ENCODE measurements around the gene ADGRG2. TPM values are rescaled to one million over a fixed set of nuclear protein-coding genes. Genes with fewer than 3 reads are reported as not detected.

The ADGRG2 gene
- total RNA-seq, 2 experiments from 2014 or later: not detected

GRCh38 chrX:19030805-19031204 lies 91.5 kb downstream of the ADGRG2 start:
- TF ChIP-seq CTCF (conservative IDR thresholded peaks at IDR 0.05; ENCODE audit: low read length): no peak
- TF ChIP-seq EZH2phosphoT487 (IDR thresholded peaks at IDR 0.05; ENCODE audit: borderline replicate concordance, low read depth, low read length): no peak
- ChIA-PET POLR2A (interaction anchor here (0.6 kb wide), 1 partner anchor 98 kb away, joined by 4 read pairs; no protein-coding TSS in a partner anchor), CTCF (ENCODE audit: unreplicated experiment) (no interaction called here)
- no peak for DNase-seq (ENCODE audit: low spot score)
- no peak overlapping the region for H3K4me2 ChIP-seq (ENCODE audit: low read length)
- H3K9me2 ChIP-seq (ENCODE audit: insufficient read depth, low read length): no peaks in the 10 kb centered on the region
- no peaks in the 10 kb centered on the region for H4K20me1 ChIP-seq (ENCODE audit: insufficient read depth, low read length)
- H3K79me2 ChIP-seq (ENCODE audit: insufficient read depth, low read depth, low read length): no peaks in the 10 kb centered on the region
- BruUV-seq (replicated peaks): no TSS peak
- no peak overlapping the region for H3K4me3 ChIP-seq (ENCODE audit: low read depth, low read length, poor library complexity, severe bottlenecking)
- H3K4me1 ChIP-seq (ENCODE audit: insufficient read depth, low read length, poor library complexity, severe bottlenecking): no peaks in the 10 kb centered on the region
- H3K9me3 ChIP-seq (ENCODE audit: low read length): no peaks in the 10 kb centered on the region
- intact Hi-C loops (cut with micrococcal nuclease; ENCODE audit: unreplicated experiment): no loop called here
- no peak overlapping the region for H3K27ac ChIP-seq (ENCODE audit: low read depth, low read length, poor library complexity, severe bottlenecking)
- no peak overlapping the region for H2AFZ ChIP-seq (ENCODE audit: low read length)
- no peaks in the 10 kb centered on the region for H3K36me3 ChIP-seq (ENCODE audit: insufficient read depth, low read length)

GRCh38 chrX:19028560-19028959 lies 93.7 kb downstream of the ADGRG2 start:
- H3K9me3 ChIP-seq (ENCODE audit: low read length): no peaks in the 10 kb centered on the region
- no peak overlapping the region for H3K4me3 ChIP-seq (ENCODE audit: low read depth, low read length, poor library complexity, severe bottlenecking)
- H3K27ac ChIP-seq (ENCODE audit: low read depth, low read length, poor library complexity, severe bottlenecking): no peak overlapping the region
- H3K4me2 ChIP-seq (ENCODE audit: low read length): no peak overlapping the region
- no peak overlapping the region for H2AFZ ChIP-seq (ENCODE audit: low read length)
- H3K4me1 ChIP-seq (ENCODE audit: insufficient read depth, low read length, poor library complexity, severe bottlenecking): no peaks in the 10 kb centered on the region
- no peaks in the 10 kb centered on the region for H3K9me2 ChIP-seq (ENCODE audit: insufficient read depth, low read length)
- TF ChIP-seq CTCF (conservative IDR thresholded peaks at IDR 0.05; ENCODE audit: low read length) (no peak), EZH2phosphoT487 (IDR thresholded peaks at IDR 0.05; ENCODE audit: borderline replicate concordance, low read depth, low read length) (no peak)
- no peaks in the 10 kb centered on the region for H3K36me3 ChIP-seq (ENCODE audit: insufficient read depth, low read length)
- no peaks in the 10 kb centered on the region for H3K79me2 ChIP-seq (ENCODE audit: insufficient read depth, low read depth, low read length)
- H4K20me1 ChIP-seq (ENCODE audit: insufficient read depth, low read length): no peaks in the 10 kb centered on the region
- CTCF ChIA-PET (ENCODE audit: unreplicated experiment): no interaction called here
- no TSS peak for BruUV-seq (replicated peaks)
- intact Hi-C loops (cut with micrococcal nuclease; ENCODE audit: unreplicated experiment): no loop called here
- POLR2A ChIA-PET: interaction anchor here (0.5 to 1.2 kb wide), 2 partner anchors 305 to 891 kb away, joined by 3 to 5 read pairs; no protein-coding TSS in a partner anchor
- no peak for DNase-seq (ENCODE audit: low spot score)

- H4K20me1 ChIP-seq (ENCODE audit: insufficient read depth, low read length): no peaks in the 10 kb centered on the region
- no peaks in the 10 kb centered on the region for H3K9me2 ChIP-seq (ENCODE audit: insufficient read depth, low read length)
- H3K9me3 ChIP-seq (ENCODE audit: low read length): no peaks in the 10 kb centered on the region
- no peaks in the 10 kb centered on the region for H3K79me2 ChIP-seq (ENCODE audit: insufficient read depth, low read depth, low read length)
- no peak for DNase-seq (ENCODE audit: low spot score)
- no peaks in the 10 kb centered on the region for H3K36me3 ChIP-seq (ENCODE audit: insufficient read depth, low read length)
- CTCF ChIA-PET (ENCODE audit: unreplicated experiment): no interaction called here
- H2AFZ ChIP-seq (ENCODE audit: low read length): no peak overlapping the region
- H3K27ac ChIP-seq (ENCODE audit: low read depth, low read length, poor library complexity, severe bottlenecking): no peak overlapping the region
- TF ChIP-seq EZH2phosphoT487 (IDR thresholded peaks at IDR 0.05; ENCODE audit: borderline replicate concordance, low read depth, low read length) (no peak), CTCF (conservative IDR thresholded peaks at IDR 0.05; ENCODE audit: low read length) (no peak)
- POLR2A ChIA-PET: interaction anchor here (0.5 kb wide), 1 partner anchor 469 kb away, joined by 5 read pairs; no protein-coding TSS in a partner anchor
- H3K4me1 ChIP-seq (ENCODE audit: insufficient read depth, low read length, poor library complexity, severe bottlenecking): no peaks in the 10 kb centered on the region
- no TSS peak for BruUV-seq (replicated peaks)
- intact Hi-C loops (cut with micrococcal nuclease; ENCODE audit: unreplicated experiment): no loop called here
- H3K4me3 ChIP-seq (ENCODE audit: low read depth, low read length, poor library complexity, severe bottlenecking): no peak overlapping the region
- no peak overlapping the region for H3K4me2 ChIP-seq (ENCODE audit: low read length)
Measured at GRCh38 chrX:19024366-19024765, 97.9 kb downstream of the ADGRG2 start.

Measured in OCI-LY7 (cell line).